Measurements from ENCODE around the gene TRPC5OS.

The TRPC5OS gene

DNA sequence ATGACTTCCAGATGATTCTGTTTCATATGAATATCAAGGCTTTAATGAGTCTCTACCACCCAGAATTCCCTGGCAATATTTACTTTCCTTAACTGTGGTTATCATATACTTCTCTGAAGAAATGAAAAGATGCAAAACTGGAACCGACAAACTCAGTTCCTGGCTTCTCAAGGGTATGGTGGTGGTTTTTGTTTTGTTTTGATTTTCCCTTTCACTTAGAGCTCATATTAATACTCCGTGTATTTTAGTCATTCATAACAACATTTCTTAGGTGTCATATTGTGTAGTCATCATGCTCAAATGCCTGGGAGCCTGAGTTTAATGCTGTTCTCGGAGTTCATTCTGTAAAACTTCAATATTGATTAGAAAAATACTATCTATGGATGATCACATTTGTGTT lies 665 bp downstream of the TRPC5OS start:
- TF ChIP-seq ZNF157 (tag by site-specific recombination; IDR thresholded peaks at IDR 0.05) (no peak), ZNF202 (tag by site-specific recombination; IDR thresholded peaks at IDR 0.05; ENCODE audit: borderline replicate concordance) (no peak), ZNF146 (tag by site-specific recombination; IDR thresholded peaks at IDR 0.05) (no peak), TCF7L2 (IDR thresholded peaks at IDR 0.05; ENCODE audit: borderline replicate concordance, low read depth, low read length) (no peak), ZNF214 (tag by site-specific recombination; IDR thresholded peaks at IDR 0.05; ENCODE audit: borderline replicate concordance) (no peak), ZNF132 (tag by site-specific recombination; IDR thresholded peaks at IDR 0.05; ENCODE audit: borderline replicate concordance) (no peak), SALL2 (tag by site-specific recombination; IDR thresholded peaks at IDR 0.05; ENCODE audit: borderline replicate concordance) (no peak), ZFHX2 (tag by site-specific recombination; conservative IDR thresholded peaks at IDR 0.05) (no peak), ZNF114 (tag by site-specific recombination; IDR thresholded peaks at IDR 0.05) (no peak), ZNF549 (tag by site-specific recombination; IDR thresholded peaks at IDR 0.05) (no peak), ZNF354C (tag by site-specific recombination; IDR thresholded peaks at IDR 0.05; ENCODE audit: borderline replicate concordance, low read depth) (no peak)
- TF ChIP-seq, protein P1, sequence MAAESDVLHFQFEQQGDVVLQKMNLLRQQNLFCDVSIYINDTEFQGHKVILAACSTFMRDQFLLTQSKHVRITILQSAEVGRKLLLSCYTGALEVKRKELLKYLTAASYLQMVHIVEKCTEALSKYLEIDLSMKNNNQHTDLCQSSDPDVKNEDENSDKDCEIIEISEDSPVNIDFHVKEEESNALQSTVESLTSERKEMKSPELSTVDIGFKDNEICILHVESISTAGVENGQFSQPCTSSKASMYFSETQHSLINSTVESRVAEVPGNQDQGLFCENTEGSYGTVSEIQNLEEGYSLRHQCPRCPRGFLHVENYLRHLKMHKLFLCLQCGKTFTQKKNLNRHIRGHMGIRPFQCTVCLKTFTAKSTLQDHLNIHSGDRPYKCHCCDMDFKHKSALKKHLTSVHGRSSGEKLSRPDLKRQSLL (tag by site-specific recombination; IDR thresholded peaks at IDR 0.05): no peak
- TF ChIP-seq, protein P2, sequence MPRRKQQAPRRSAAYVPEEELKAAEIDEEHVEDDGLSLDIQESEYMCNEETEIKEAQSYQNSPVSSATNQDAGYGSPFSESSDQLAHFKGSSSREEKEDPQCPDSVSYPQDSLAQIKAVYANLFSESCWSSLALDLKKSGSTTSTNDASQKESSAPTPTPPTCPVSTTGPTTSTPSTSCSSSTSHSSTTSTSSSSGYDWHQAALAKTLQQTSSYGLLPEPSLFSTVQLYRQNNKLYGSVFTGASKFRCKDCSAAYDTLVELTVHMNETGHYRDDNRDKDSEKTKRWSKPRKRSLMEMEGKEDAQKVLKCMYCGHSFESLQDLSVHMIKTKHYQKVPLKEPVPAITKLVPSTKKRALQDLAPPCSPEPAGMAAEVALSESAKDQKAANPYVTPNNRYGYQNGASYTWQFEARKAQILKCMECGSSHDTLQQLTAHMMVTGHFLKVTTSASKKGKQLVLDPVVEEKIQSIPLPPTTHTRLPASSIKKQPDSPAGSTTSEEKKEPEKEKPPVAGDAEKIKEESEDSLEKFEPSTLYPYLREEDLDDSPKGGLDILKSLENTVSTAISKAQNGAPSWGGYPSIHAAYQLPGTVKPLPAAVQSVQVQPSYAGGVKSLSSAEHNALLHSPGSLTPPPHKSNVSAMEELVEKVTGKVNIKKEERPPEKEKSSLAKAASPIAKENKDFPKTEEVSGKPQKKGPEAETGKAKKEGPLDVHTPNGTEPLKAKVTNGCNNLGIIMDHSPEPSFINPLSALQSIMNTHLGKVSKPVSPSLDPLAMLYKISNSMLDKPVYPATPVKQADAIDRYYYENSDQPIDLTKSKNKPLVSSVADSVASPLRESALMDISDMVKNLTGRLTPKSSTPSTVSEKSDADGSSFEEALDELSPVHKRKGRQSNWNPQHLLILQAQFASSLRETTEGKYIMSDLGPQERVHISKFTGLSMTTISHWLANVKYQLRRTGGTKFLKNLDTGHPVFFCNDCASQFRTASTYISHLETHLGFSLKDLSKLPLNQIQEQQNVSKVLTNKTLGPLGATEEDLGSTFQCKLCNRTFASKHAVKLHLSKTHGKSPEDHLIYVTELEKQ (tag by site-specific recombination; IDR thresholded peaks at IDR 0.05; ENCODE audit: borderline replicate concordance): no peak
- TF ChIP-seq, protein P3, sequence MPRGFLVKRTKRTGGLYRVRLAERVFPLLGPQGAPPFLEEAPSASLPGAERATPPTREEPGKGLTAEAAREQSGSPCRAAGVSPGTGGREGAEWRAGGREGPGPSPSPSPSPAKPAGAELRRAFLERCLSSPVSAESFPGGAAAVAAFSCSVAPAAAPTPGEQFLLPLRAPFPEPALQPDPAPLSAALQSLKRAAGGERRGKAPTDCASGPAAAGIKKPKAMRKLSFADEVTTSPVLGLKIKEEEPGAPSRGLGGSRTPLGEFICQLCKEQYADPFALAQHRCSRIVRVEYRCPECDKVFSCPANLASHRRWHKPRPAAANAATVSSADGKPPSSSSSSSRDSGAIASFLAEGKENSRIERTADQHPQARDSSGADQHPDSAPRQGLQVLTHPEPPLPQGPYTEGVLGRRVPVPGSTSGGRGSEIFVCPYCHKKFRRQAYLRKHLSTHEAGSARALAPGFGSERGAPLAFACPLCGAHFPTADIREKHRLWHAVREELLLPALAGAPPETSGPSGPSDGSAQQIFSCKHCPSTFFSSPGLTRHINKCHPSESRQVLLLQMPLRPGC (tag by site-specific recombination; IDR thresholded peaks at IDR 0.05): no peak
- Histone ChIP-seq H3K4me3 (ENCODE audit: low read depth, low read length) (no peak overlapping the region), H3K9me3 (ENCODE audit: control insufficient read depth, insufficient read depth, low read depth, low read length) (no peaks in the 10 kb centered on the region; the same call in 1 of the 2 replicates), H3K4me1 (ENCODE audit: control insufficient read depth, insufficient read depth, low read length) (no peaks in the 10 kb centered on the region), H3K27ac (ENCODE audit: extremely low read depth, low read depth, low read length) (no peak overlapping the region), H3K36me3 (ENCODE audit: control insufficient read depth in 2 of 2, insufficient read depth in 1 of 2, low read length in 2 of 2) (no peaks in the 10 kb centered on the region)
- ChIA-PET POLR2A (no interaction called here), CTCF (no interaction called here)

DNA sequence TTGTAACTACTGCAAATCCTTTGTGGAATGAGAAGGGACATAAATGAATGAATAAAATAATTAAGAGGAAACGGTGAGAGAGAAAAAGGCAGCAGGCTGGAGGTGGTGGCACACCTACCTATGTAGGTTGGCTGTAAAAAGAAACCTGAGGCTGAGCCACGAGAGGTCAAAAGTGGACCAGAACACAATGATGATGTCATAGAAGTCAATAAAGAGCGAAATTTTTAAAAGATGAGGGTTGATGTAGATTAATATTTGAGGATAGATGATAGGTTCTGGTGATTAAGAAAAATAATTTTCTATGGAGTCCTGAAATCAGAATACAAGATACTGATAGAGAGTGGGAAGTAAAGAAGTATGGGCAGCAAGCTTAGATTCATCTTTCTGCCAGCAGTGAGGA lies 1.7 kb downstream of the TRPC5OS start:
- Histone ChIP-seq H3K4me3 (ENCODE audit: low read depth, low read length) (no peak overlapping the region), H3K36me3 (ENCODE audit: control insufficient read depth in 2 of 2, insufficient read depth in 1 of 2, low read length in 2 of 2) (no peaks in the 10 kb centered on the region), H3K27ac (ENCODE audit: extremely low read depth, low read depth, low read length) (no peak overlapping the region), H3K4me1 (ENCODE audit: control insufficient read depth, insufficient read depth, low read length) (no peaks in the 10 kb centered on the region), H3K9me3 (ENCODE audit: control insufficient read depth, insufficient read depth, low read depth, low read length) (no peaks in the 10 kb centered on the region; the same call in 1 of the 2 replicates)
- TF ChIP-seq, protein P4, sequence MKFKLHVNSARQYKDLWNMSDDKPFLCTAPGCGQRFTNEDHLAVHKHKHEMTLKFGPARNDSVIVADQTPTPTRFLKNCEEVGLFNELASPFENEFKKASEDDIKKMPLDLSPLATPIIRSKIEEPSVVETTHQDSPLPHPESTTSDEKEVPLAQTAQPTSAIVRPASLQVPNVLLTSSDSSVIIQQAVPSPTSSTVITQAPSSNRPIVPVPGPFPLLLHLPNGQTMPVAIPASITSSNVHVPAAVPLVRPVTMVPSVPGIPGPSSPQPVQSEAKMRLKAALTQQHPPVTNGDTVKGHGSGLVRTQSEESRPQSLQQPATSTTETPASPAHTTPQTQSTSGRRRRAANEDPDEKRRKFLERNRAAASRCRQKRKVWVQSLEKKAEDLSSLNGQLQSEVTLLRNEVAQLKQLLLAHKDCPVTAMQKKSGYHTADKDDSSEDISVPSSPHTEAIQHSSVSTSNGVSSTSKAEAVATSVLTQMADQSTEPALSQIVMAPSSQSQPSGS (tag by site-specific recombination; IDR thresholded peaks at IDR 0.05; ENCODE audit: low read depth): peak; percentile 67; the same call in 1 of the 2 replicates
- TF ChIP-seq ZFP69B (tag by site-specific recombination; IDR thresholded peaks at IDR 0.05): no peak
- POLR2A ChIA-PET: no interaction called here
- CTCF ChIA-PET: interaction anchor here (0.6 to 1.0 kb wide), 2 partner anchors 8 to 177 kb away, joined by 4 read pairs; no protein-coding TSS in a partner anchor

Data from HEK293 (cell line).